Stimulated activated CD4-positive, alpha-beta T cell treated with anti-CD3 and anti-CD28 coated beads, Interleukin-15, amount 100 ng/mL, for 24 hours (primary cell): ENCODE measurements around the gene IMMP2L.
A peak's percentile ranks its signal among the peaks of the same experiment; 100 is the strongest.
"Not testable (repeated sequence)": the region's sequence is repeated elsewhere in the genome, so short reads cannot be mapped to it uniquely, and the experiment has no call there.

Experiments
- DNase-seq: peaks from one replicate; pipeline ENCODE4 v3.0.0-alpha.2; 2020

The IMMP2L gene

DNA sequence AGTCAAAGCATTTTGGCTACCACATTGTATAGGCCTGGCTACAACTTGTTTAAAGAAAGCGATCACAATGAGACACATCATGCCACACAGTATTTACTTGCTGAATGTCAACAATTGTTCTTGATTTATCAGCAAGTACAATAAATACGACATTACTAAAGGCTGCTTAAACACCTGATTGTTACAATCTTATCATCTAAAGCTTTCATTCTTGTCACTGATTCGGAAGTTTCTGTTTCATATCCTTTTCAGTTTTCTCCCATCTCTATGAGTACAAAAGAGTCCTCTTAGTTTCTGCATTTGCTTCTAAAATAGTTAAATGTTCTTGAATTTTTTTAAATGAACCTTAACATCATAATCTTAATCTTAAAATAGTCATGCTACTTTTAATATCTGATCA is 599.5 kb downstream of the IMMP2L start:
- DNase-seq, result no peak

GRCh38 chr7:110962374-110962773 is 599.9 kb downstream of the IMMP2L start:
- no peak for DNase-seq

- DNase-seq, result no peak
These were observed 601.5 kb downstream of the IMMP2L start for GRCh38 chr7:110960811-110961210.

DNA sequence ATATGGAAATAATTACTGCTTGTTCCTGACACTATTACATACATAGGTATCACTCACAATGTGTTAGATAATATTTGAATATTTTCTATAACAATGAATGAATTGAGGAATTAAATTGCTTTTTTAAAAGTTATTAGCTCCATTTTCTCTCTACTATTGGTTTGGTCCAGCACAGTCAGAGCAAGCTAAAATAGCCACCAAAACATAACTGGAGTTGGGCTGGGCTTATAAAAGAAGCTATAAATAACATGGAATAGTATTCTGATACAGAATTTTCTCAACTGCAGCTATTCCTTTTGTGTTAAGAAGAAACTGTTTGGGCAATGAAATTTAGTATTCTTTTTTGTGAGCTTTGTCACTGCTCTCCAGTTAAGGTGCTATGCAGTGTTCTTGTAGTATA is 614.0 kb downstream of the IMMP2L start:
- DNase-seq, result no peak

DNA sequence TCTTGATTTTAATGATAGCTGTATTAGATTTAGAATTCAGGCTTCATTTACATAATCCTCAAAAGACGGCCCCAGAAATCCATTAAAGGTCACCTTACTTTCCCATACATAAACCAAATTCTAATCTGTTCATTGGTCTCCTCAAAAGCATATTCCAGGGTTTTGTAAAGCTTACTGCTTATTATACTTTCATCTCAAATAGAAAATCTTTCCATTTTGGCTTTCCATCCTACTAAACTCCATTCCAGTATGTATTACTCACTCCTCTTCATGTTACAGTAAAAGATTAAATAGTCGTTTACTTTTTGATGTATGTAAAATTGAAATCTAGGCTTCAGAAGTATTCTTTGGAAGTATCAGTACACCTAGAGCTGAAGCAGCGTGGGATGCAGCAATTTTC is 614.9 kb downstream of the IMMP2L start:
- no peak for DNase-seq

- DNase-seq, result peak; percentile 5
These were observed 617.2 kb downstream of the IMMP2L start for GRCh38 chr7:110944966-110945644.

GRCh38 chr7:110944448-110944847 is 617.8 kb downstream of the IMMP2L start:
- no peak for DNase-seq

DNA sequence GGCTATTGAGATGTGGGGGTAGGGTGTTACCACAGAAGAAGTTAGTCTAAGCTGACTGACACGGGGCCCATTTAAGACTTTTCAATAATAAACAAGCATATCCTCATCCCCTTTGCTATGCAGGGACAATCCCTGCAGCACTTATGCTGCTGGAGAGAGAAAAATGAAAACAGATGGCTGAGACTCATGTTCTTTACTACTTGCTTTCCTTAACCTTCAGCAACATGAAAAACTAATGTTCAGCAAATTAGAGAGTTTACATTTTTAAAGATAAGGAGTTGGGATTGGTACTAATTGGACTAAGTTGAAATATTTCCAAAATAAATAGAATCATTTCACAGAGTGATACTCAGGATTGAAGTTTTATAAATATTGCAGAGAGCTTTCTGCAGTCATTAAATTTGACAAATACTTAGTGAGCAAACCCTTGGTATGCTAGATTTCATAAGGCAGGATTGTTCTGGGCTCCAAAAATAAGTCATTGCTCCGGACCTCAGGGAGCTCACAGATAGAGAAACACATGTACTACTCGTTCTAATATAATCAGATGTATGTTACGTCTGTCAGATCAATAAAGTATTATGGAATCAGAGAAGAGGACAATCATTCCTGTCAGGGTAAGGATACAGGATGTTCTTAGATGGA is 618.5 kb downstream of the IMMP2L start:
- DNase-seq, result no peak

DNA sequence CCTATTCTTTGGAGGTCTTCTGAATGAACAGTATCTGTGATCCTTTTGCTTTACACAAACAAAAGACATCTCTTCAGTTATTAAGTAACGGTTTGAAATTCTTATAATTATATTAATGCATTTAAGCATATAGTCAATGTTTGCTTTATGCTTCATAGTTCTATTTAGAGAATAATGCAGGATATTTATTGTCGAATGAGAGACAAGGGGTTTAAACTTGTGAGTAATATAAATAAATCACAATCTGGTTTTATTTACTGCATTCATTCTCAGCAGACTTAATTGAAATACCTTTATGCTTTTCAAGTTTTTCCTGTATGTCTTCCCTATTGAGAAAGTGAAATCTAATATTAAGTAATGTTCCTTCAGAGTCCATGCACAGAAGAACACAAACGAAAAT is 620.9 kb downstream of the IMMP2L start:
- DNase-seq, result no peak

GRCh38 chr7:110940756-110941155 is 621.5 kb downstream of the IMMP2L start:
- DNase-seq, result no peak

GRCh38 chr7:110938165-110938564 is 624.1 kb downstream of the IMMP2L start:
- no peak for DNase-seq

DNA sequence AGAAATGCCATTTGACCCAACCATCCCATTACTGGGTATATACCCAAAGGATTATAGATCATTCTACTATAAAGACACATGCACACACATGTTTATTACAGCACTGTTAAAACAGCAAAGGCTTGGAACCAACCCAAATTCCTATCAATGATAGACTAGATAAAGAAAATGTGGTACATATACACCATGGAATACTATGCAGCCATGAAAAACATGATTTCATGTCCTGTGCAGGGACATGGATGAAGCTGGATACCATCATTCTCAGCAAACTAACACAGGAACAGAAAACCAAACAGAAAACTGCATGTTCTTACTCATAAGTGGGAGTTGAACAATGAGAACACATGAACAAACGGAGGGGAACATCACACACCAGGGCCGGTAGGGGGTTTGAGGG is 625.6 kb downstream of the IMMP2L start:
- DNase-seq, result not testable (repeated sequence)

GRCh38 chr7:110929480-110930249 is 632.6 kb downstream of the IMMP2L start:
- no peak for DNase-seq

- DNase-seq, result no peak
These were observed 639.4 kb downstream of the IMMP2L start for GRCh38 chr7:110922906-110923305.

DNA sequence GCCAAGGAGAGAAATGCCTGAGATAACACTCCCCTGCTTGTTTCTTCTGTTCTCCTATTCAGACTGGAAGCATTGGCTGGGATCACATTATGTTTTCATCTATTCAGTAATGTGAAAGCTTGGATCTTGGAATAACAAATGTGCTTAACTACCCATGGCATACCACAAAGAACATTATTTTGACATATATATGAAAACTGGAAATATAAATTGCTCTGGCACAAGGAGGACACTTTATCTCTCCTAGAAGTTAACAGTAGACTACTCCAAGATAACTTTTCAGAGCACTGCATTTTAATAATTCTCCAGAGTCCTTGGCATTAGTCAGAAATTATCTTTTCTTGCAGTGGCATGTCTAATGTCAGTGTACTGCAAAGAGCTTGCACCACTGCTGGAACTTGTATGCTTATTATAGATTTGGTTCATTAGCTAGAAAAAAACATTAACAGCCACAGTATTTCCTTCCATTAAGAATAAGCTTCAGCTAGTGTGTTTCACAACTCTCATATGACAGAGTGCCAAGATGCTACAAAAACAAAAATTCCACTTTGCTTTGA is 640.6 kb downstream of the IMMP2L start:
- no peak for DNase-seq

GRCh38 chr7:110918949-110919548 is 643.2 kb downstream of the IMMP2L start:
- DNase-seq, result peak; percentile 7

DNA sequence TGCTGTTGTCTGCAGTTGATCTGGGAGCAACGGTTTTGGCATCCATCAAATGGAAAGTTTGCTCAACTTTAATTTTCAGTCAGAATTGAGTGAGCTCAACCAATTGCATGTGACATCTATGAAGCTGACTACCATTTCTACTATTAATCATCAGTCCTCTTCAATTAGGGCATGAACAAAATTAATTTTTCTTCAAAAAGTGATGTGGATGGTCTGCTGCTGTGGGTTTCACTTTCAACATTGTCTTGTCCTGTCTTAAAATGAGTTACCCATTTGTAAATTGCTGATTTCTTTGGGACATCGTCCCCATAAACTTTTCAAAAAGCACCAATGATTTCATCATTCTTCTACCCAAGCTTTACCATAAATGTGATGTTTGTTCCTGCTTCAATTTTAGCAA is 648.0 kb downstream of the IMMP2L start:
- DNase-seq, result no peak

DNA sequence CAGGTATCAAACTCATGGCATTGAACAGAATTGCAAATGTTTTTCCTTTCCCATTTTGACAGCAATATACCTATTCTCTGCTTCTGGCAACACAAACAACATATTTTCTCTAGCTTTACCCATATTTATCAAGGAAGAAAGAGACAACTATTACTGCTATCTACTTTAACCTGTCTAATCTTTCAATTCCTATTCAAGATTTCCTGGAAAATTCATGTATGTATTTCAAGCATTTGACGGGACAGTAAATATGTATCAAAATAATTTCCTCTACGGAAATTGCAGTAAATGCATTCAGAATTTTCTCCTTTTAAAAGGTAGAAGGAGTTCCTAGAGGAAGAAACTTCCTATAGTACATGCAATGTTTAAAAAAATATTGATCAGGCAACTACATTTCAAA is 650.7 kb downstream of the IMMP2L start:
- DNase-seq, result no peak

DNA sequence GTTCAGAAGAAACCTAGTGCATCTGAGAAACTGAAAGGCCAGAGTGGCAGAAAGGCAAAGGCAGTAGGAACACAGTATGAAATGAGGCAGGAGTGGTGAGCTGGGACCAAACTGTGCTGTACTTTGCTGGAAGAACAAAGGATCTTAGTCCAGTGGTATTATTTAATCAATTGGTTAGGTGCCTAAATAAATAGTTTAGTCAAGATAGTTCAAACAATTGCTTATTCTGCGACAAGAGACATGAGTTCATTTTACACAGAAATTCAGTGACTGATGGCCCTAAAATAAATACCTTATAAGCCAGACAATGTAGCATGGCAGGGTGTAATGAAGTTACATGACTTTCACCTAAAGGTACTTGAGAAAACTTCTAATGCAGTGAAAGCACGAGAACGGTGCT is 653.2 kb downstream of the IMMP2L start:
- no peak for DNase-seq

GRCh38 chr7:110905773-110906566 is 656.3 kb downstream of the IMMP2L start:
- no peak for DNase-seq

DNA sequence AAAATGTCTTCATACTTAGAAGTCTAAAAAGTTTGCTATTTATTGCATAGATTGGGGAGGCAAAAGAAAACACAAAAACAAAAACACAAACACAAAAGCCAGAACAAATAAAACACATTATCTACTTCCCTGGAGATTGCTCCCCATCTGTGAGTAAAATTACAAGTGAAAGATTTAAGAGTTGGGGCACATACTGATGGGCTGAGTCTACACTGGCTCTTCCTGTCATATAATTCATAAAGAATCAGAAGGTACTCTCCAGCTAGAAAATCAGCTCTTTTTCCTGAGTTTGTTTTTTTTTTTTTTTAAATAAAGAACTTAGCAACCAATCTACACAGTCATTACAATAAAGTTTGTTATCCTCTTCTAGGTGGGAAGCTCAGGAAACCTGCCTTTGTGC is 663.8 kb downstream of the IMMP2L start:
- DNase-seq, result no peak

GRCh38 chr7:110897538-110897937 is 664.8 kb downstream of the IMMP2L start:
- no peak for DNase-seq

DNA sequence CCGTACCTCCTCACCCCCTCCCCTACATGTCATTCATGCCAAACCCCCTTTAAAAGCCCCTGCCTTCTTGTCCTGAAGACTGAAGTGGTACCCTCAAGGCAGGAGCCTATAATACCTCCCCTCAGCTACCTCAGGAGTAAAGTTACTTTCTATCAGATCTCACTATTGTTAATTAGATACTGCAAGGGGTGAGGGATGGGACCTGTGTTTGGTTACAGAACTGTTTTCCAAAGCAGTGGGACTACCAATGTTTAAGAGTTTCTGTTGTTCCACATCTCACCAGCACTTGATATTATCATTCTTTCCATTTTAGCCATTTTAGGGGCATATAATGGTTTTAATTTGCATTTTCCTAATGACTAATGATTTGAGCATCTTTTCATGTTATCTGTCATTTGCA is 668.2 kb downstream of the IMMP2L start:
- no peak for DNase-seq
